AG09309 (cell line): Measurements from ENCODE around the gene CDH4.

Experiments
- DNase-seq: peaks from one replicate; pipeline ENCODE4 v3.0.0-alpha.2; 2010; ENCODE audit warnings: low read depth
- H3K4me3 ChIP-seq: 2 replicates; pipeline ENCODE4 v1.5.1; 2011; ENCODE audit warnings: mild to moderate bottlenecking, low read depth, low read length, moderate library complexity; ENCODE audit not compliant: control insufficient read depth
- CTCF ChIP-seq: IDR thresholded peaks from 2 replicates; pipeline ENCODE4 v1.5.1; 2011; ENCODE audit warnings: mild to moderate bottlenecking, low read depth, low read length, inconsistent platforms; ENCODE audit not compliant: insufficient read depth, control insufficient read depth; ENCODE audit errors: missing control alignments

The CDH4 gene

GRCh38 chr20:61964675-61965605 lies 712.9 kb downstream of the CDH4 start:
- TF ChIP-seq CTCF: no peak
- DNase-seq: no peak
- no peak overlapping the region for H3K4me3 ChIP-seq

DNA sequence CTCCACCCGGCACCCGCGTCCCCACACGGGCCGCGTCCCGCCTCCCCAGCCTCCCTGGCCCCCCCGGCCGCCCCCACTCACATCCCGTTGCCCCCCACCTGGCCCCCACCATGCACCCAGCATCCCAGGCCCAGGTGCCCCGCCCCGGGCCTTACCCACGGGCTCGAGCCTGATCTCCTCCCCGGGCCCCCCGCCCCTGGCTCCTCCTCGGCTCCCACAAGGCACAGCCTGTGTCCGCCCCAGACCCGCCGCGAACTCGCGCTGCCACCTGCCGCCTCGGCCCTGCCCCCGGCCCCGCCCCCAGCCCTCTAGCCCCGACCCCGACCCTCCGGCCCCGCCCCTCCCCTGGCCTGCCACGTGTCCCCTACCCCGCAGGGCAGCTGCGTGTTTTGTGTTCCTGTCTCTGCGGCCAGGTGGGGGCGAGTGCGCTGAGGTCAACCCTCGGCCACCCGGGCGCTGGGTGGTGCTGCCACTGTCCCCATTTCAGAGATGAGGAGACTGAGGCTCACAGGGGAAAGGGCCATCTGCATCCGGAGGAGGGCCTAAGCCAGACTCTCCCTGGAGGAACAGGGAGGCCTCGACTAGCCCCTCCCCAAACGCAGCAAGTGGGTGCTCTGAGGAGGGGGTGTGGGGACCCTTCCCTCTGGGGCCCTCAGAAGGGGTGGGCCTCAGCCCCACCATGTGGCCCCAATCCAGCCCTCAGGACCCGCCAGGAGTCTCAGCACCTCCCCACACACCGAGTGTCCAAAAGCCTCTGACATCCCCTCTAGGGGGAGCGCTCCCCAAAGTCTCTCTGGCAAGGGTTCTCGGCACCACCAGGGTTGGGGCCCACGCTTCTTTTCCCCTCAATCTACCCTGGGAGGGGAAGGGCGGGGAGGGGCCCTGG lies 713.8 kb downstream of the CDH4 start:
- no peak overlapping the region for H3K4me3 ChIP-seq
- TF ChIP-seq CTCF: no peak
- DNase-seq: no peak

GRCh38 chr20:61966492-61967244 lies 714.6 kb downstream of the CDH4 start:
- TF ChIP-seq CTCF: no peak
- no peak overlapping the region for H3K4me3 ChIP-seq
- DNase-seq: no peak

DNA sequence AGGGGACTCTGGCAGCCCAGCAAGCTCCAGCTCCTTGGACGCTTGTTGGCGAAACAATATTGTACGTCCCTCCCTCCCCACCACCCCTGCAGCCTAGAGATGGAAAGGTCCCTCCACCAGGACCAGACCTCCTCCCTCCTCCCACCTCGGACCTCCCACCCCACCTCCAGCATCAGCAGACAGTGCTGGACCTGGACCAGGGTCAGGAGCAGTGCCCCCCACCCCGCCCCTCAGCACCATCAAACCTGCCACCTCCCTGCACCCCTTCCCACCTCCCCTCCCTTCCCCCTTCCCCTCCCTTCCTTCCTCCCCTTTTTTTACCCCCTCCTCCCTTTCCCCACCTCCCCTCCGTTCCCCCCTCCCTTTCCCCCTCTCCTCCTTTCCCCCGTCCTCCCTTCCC lies 715.2 kb downstream of the CDH4 start:
- TF ChIP-seq CTCF: no peak
- no peak for DNase-seq

GRCh38 chr20:61968036-61968810 lies 716.2 kb downstream of the CDH4 start:
- H3K4me3 ChIP-seq: no peak overlapping the region
- TF ChIP-seq CTCF: no peak
- DNase-seq: no peak

More for the DNA sequence above, 715.2 kb downstream of the CDH4 start:
- no peak overlapping the region for H3K4me3 ChIP-seq

GRCh38 chr20:61968932-61969331 lies 716.9 kb downstream of the CDH4 start:
- DNase-seq: no peak
- no peak for TF ChIP-seq CTCF
- H3K4me3 ChIP-seq: no peak overlapping the region
